ENCODE measurements around the gene SLC51A.

DNA sequence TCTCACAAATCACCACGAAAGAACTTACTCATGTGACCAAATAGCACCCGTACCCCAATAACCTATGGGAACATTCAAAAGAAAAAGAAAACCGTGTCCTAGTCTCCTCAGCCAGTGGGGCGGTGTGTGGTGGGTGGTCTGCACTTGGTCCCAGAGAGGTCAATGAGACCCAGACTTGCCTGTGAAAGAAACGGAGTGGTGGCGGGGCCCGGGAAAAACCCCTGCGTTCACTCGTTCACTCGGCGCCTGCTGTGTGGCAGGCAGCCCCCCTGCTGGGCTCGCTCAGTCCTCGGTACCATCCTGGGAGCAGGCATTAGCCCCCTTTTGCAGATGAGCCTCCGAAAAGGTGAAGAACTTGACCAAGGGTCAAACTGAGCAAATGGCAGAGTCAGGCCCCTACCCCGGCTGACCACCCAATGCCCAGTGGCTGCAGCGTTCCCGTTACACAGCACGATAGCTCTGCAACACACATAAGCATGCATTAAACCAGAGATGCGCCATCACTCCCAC is 41.2 kb upstream of the SLC51A start:
- no peak for TF ChIP-seq GATA2 (IDR thresholded peaks at IDR 0.05; ENCODE audit: low read depth, low read length)
- no peak for TF ChIP-seq GATA3 (IDR thresholded peaks at IDR 0.05; ENCODE audit: low read depth, low read length)
